Body of pancreas (tissue), 4 donors: ENCODE data around the gene ZIC4. TPM values are rescaled to one million over a fixed set of nuclear protein-coding genes. Genes with fewer than 3 reads are reported as not detected.

ENCODE experiments used
- ATAC-seq: fragments of 150-250 bp; one replicate; pipeline ENCODE4 v1.9.1; 2016
- DNase-seq, 4 donors: peaks; one replicate each; pipeline ENCODE4 v3.0.0-alpha.2; 2019
- H3K27ac ChIP-seq, 4 donors: fragments of 200-600 bp; sonication (generic); 1 replicate in 3 of 4; 2 replicates in 1 of 4; pipeline versions ENCODE4 v1.5.1 to v1.6.1; 2016 to 2019; ENCODE audit warnings: mild to moderate bottlenecking in 1 of 4, mixed read lengths in 1 of 4, moderate library complexity in 1 of 4
- H3K27me3 ChIP-seq, 2 donors: fragments of 200-600 bp; sonication (generic); one replicate each; pipeline ENCODE4 v1.6.0; 2016; ENCODE audit warnings: mild to moderate bottlenecking in 1 of 2
- H3K36me3 ChIP-seq, 2 donors: fragments of 200-600 bp; sonication (generic); replicated peaks in 1 of 2; 2 replicates each; pipeline ENCODE4 v1.5.1; 2016; ENCODE audit warnings: low read depth in 2 of 2; ENCODE audit not compliant: insufficient read depth in 1 of 2
- H3K4me1 ChIP-seq: fragments of 200-600 bp; sonication (generic); one replicate; pipeline ENCODE4 v1.6.0; 2016
- H3K4me3 ChIP-seq, 2 donors: fragments of 200-600 bp; sonication (generic); 1 replicate in 1 of 2; 2 replicates in 1 of 2; pipeline ENCODE4 v1.5.1; 2016 to 2019
- H3K9me3 ChIP-seq, 3 donors: fragments of 200-600 bp; sonication (generic); 1 replicate in 2 of 3; 2 replicates in 1 of 3; pipeline ENCODE4 v1.5.1; 2016
- POLR2A ChIP-seq, 3 donors: fragments of 450-650 bp; IDR thresholded peaks; one replicate each; pipeline ENCODE4 v1.6.1; 2016; ENCODE audit warnings: antibody characterized with exemption in 3 of 3, mild to moderate bottlenecking in 2 of 3
- WGBS, 2 donors: methylation state at CpG; one replicate each; pipeline ENCODE4 v1.1.5; 2017; 5-methylcytosine and 5-hydroxymethylcytosine counted together
- intact Hi-C: fragments of 100-400 bp; cut with DNase I; formaldehyde crosslinking; loops from one replicate; pipeline ENCODE4 v1.15.1; 2023
- total RNA-seq, 2 donors: library from RNA; depleted of rRNA; stranded (reverse); fragments of >200 nt; gene quantifications; one replicate each; pipeline ENCODE4 v1.1.0, GENCODE V29; 2016
- TF ChIP-seq, protein P1 (sequence below), 7 experiments: fragments of 450-650 bp in 4 of 7; fragments of 200-600 bp in 3 of 7; sonication (generic) in 3 of 7; IDR thresholded peaks; one replicate each; pipeline ENCODE4 v1.5.1; 2016 to 2019; ENCODE audit warnings: antibody characterized with exemption in 7 of 7

The ZIC4 gene
- total RNA-seq, 2 donors from 2014 or later, result not detected

DNA sequence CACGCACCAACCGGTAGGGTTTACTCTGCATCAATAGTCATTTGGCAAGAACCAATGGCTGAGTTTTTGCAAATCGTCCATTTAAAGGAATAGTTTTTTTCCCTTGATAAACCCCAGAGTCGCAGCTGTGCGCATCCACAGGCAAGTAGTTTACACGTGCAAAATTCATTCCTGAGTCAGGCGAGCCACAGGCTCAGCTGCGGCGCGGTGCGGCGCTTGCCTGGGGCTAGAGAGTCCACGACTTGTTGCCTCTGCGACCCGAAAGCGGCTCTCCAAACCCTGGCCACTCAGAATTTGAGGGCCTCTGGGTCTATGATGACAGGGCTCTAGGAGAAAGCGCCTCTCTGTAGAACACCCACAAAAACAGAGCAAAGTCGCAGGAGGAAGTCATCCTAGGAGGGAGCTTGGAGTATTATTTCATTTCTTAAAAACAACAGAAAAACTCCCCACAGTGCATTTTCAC is 36.7 kb downstream of the ZIC4 start:
- TF ChIP-seq, protein P1, sequence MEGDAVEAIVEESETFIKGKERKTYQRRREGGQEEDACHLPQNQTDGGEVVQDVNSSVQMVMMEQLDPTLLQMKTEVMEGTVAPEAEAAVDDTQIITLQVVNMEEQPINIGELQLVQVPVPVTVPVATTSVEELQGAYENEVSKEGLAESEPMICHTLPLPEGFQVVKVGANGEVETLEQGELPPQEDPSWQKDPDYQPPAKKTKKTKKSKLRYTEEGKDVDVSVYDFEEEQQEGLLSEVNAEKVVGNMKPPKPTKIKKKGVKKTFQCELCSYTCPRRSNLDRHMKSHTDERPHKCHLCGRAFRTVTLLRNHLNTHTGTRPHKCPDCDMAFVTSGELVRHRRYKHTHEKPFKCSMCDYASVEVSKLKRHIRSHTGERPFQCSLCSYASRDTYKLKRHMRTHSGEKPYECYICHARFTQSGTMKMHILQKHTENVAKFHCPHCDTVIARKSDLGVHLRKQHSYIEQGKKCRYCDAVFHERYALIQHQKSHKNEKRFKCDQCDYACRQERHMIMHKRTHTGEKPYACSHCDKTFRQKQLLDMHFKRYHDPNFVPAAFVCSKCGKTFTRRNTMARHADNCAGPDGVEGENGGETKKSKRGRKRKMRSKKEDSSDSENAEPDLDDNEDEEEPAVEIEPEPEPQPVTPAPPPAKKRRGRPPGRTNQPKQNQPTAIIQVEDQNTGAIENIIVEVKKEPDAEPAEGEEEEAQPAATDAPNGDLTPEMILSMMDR (IDR thresholded peaks at IDR 0.05), result no peak
- no peak for TF ChIP-seq POLR2A (IDR thresholded peaks at IDR 0.05)
- ATAC-seq (no peak), DNase-seq (no peak)
- Histone ChIP-seq H3K36me3 (no peaks in the 10 kb centered on the region), H3K9me3 (no peaks in the 10 kb centered on the region), H3K4me1 (no peaks in the 10 kb centered on the region), H3K4me3 (no peak overlapping the region), H3K27ac (no peak overlapping the region), H3K27me3 (peaks cover 0 to 12% of the 10 kb centered on the region in 2 donors)
- 6 to 9% methylated on average over 13 to 18 of the region's 18 CpGs for WGBS, 2 donors
- intact Hi-C loops, result no loop called here

DNA sequence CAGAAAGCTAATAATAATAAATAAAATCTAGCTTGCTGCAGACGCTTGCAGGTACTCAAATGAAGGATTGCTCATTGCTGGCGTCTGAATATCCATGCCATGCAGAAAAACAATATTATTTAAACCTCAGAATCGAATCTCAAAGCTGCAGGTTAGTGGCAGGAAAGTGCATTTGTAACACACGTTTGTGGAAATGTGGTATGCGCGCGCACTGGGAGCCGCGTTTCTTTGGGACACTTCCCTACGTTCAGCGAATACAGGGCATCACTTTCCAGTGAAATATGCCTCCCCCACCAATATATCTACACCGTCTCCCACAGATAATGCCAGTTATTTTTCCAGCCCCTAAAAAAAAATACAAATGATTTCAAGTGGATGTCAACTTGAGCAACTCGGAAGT is 37.1 kb downstream of the ZIC4 start:
- no peak overlapping the region for H3K27ac ChIP-seq
- no peak overlapping the region for H3K4me3 ChIP-seq
- H3K27me3 ChIP-seq, result peaks cover 0 to 12% of the 10 kb centered on the region in 2 donors
- H3K4me1 ChIP-seq, result no peaks in the 10 kb centered on the region
- DNase-seq, result no peak
- no peak for ATAC-seq
- WGBS, 2 donors, result 3 to 5% methylated on average over 13 of the region's 13 CpGs
- intact Hi-C loops, result no loop called here
- H3K9me3 ChIP-seq, result no peaks in the 10 kb centered on the region
- TF ChIP-seq, protein P1 (IDR thresholded peaks at IDR 0.05), result no peak
- TF ChIP-seq POLR2A (IDR thresholded peaks at IDR 0.05), result no peak
- H3K36me3 ChIP-seq, result no peaks in the 10 kb centered on the region

DNA sequence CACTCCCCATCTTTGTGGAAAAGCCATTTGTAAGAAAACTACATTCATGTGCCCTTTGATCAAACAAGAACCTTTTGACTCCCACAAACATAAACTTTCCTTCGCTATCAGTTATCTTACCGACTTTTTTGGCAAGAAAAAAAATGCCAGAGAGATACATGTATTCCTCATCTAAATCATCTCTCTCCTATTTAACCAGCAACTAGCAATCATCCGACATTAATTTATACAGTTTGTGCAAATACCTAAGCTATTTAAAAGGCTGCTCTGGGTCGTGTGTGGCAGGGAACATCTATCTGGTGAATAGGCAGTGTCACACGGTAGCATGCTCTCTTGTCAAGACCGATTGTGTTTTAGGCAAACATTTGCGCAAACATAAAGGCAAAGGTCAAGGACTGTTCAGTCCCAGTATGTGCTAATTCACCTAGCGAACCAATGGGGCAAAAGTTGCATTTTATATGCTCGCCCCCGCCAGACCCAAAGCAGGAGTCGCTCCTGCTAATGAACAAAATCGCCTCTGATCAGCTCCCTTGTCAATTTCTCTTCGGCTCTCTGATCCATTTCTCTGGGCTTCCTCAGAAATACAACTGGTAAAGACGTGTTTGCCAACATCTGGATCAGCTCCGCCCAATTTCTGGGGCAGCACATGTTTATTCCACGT is 37.7 kb downstream of the ZIC4 start:
- ATAC-seq (no peak), DNase-seq (no peak)
- intact Hi-C loops, result no loop called here
- WGBS, 2 donors, result 3 to 4% methylated on average over 13 to 16 of the region's 16 CpGs
- no peaks in the 10 kb centered on the region for H3K4me1 ChIP-seq
- no peaks in the 10 kb centered on the region for H3K9me3 ChIP-seq
- peaks cover 0 to 12% of the 10 kb centered on the region in 2 donors for H3K27me3 ChIP-seq
- no peaks in the 10 kb centered on the region for H3K36me3 ChIP-seq
- no peak overlapping the region for H3K4me3 ChIP-seq
- no peak for TF ChIP-seq POLR2A (IDR thresholded peaks at IDR 0.05)
- TF ChIP-seq, protein P1 (IDR thresholded peaks at IDR 0.05), result no peak
- H3K27ac ChIP-seq, result no peak overlapping the region

DNA sequence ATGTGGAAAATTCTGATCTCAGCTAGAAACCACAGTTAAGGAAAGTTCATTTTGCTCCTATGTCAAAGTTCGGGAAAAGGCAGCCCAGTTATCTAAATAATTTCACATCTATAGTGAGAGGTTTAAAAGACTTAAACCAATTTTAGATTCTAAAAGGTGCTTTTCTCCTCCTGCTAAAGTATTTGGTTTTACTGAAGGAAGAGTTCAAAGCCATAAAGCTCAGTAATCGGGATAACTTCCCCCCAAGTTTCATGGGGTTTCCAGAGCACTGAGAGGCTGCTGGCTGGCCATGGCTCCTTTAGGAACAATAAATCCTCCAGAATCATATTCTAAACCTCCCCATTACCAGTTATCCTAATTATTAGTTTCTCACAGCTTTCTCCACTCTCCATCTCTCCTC is 38.2 kb downstream of the ZIC4 start:
- Histone ChIP-seq H3K4me3 (no peak overlapping the region), H3K27ac (no peak overlapping the region), H3K9me3 (no peaks in the 10 kb centered on the region), H3K36me3 (no peaks in the 10 kb centered on the region), H3K27me3 (peaks cover 0 to 12% of the 10 kb centered on the region in 2 donors), H3K4me1 (no peaks in the 10 kb centered on the region)
- TF ChIP-seq POLR2A (IDR thresholded peaks at IDR 0.05), result no peak
- TF ChIP-seq, protein P1 (IDR thresholded peaks at IDR 0.05), result no peak
- intact Hi-C loops, result no loop called here
- ATAC-seq (no peak), DNase-seq (no peak)
- 2 to 13% methylated on average over 2 of the region's 2 CpGs for WGBS, 2 donors

DNA sequence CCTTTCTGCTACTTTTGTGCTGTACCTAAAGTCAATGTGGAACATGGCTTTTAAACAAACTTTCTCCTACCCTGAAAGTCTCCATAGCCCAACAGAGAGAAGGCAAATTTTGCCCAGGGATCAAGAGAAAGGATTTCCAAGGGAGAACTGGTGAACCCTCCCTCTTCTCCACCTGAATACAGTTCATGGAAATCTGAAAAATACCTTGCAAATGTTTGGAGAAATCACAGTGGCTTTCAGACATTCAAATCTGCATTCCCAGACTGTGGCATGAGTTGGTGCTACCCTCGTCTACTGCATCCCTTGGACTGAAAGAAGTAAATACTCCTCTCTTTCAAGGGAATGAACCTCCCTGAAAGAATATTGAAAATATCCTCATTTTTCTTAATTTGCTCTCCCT is 38.7 kb downstream of the ZIC4 start:
- no peaks in the 10 kb centered on the region for H3K36me3 ChIP-seq
- no peaks in the 10 kb centered on the region for H3K4me1 ChIP-seq
- no peaks in the 10 kb centered on the region for H3K9me3 ChIP-seq
- 0 to 14% methylated on average over 1 of the region's 1 CpG for WGBS, 2 donors
- ATAC-seq (no peak), DNase-seq (no peak)
- H3K4me3 ChIP-seq, result no peak overlapping the region
- peaks cover 0 to 12% of the 10 kb centered on the region in 2 donors for H3K27me3 ChIP-seq
- H3K27ac ChIP-seq, result no peak overlapping the region
- no peak for TF ChIP-seq POLR2A (IDR thresholded peaks at IDR 0.05)
- TF ChIP-seq, protein P1 (IDR thresholded peaks at IDR 0.05), result no peak
- intact Hi-C loops, result no loop called here
